NCI-H2196 (cell line): Measurements from ENCODE around the gene LRRC8A.
A peak's percentile ranks its signal among the peaks of the same experiment; 100 is the strongest.
"Not testable (repeated sequence)": the region's sequence is repeated elsewhere in the genome, so short reads cannot be mapped to it uniquely, and the experiment has no call there.

Experiments
- DNase-seq: peaks from one replicate; lab custom pipeline; 2025; ENCODE audit not compliant: unreplicated experiment; lab: John Stamatoyannopoulos, UW

Gene LRRC8A

GRCh38 chr9:128947527-128948301 lies 65.8 kb downstream of the LRRC8A start, which contains the start of the genes DOLK and NUP188:
Gene DOLK (minus strand): TSS chr9:128947603. CDS start chr9:128947303, 300 bp downstream.
Gene NUP188 (plus strand): TSS chr9:128947699. CDS start chr9:128947720, 21 bp downstream.
- peak; percentile 97 for DNase-seq

DNA sequence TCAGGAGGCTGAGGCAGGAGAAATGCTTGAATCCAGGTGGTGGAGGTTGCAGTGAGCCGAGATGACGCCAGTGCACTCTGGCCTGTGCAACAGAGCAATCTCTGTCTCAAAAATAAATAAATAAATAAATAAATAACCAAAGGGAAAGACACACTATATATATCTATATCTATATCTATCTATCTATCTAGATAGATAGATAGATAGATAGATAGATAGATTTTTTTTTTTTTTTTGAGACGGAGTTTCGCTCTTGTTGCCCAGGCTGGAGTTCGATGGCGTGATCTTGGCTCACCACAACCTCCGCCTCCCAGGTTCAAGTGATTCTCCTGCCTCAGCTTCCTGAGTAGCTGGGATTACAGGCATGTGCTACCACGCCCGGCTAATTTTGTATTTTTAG lies 79.5 kb downstream of the LRRC8A start:
- not testable (repeated sequence) for DNase-seq
